ENCODE measurements around the gene SDHAF3.

- TF ChIP-seq CTCF (conservative IDR thresholded peaks at IDR 0.05 in 1 of 2, IDR thresholded peaks at IDR 0.05 in 1 of 2; ENCODE audit: low read depth in 1 of 2, low read length in 2 of 2) (no peak), EZH2 (IDR thresholded peaks at IDR 0.05; ENCODE audit: low read length, missing control alignments) (no peak)
Measured at GRCh38 chr7:97167176-97167575, 49.7 kb downstream of the SDHAF3 start.

Measured in fibroblast of lung (primary cell).